DOHH2 (cell line): ENCODE results near the gene GDF10.

Source experiments
- H3F3A ChIP-seq: fragments of 200-600 bp; sonication (generic), shearing (Covaris generic); 2 replicates; pipeline ENCODE4 v1.6.0; 2016; ENCODE audit warnings: antibody characterized with exemption, mild to moderate bottlenecking; ENCODE audit not compliant: control insufficient read depth, insufficient read depth
- H3K27ac ChIP-seq: fragments of 200-600 bp; sonication (generic); 2 replicates; pipeline ENCODE4 v1.5.1; 2014; ENCODE audit warnings: low read depth, mild to moderate bottlenecking, low read length, moderate library complexity
- H3K27me3 ChIP-seq: fragments of 200-600 bp; sonication (generic); 2 replicates; pipeline ENCODE4 v1.6.1; 2014; ENCODE audit warnings: mild to moderate bottlenecking, low read length, mixed read lengths; ENCODE audit not compliant: control insufficient read depth
- H3K36me3 ChIP-seq: fragments of 200-600 bp; sonication (generic); 2 replicates; pipeline ENCODE4 v1.6.1; 2014; ENCODE audit warnings: mild to moderate bottlenecking, low read length, moderate library complexity, mixed read lengths; ENCODE audit not compliant: control insufficient read depth
- H3K4me1 ChIP-seq: fragments of 200-600 bp; sonication (generic); 2 replicates; pipeline ENCODE4 v1.6.1; 2014; ENCODE audit warnings: mild to moderate bottlenecking, low read length, mixed read lengths; ENCODE audit not compliant: control insufficient read depth
- H3K4me2 ChIP-seq: fragments of 200-600 bp; sonication (generic); 2 replicates; pipeline ENCODE4 v1.6.0; 2014; ENCODE audit warnings: mild to moderate bottlenecking, low read length, moderate library complexity
- H3K4me3 ChIP-seq: fragments of 200-600 bp; sonication (generic); 2 replicates; pipeline ENCODE4 v1.5.1; 2014; ENCODE audit warnings: mild to moderate bottlenecking, low read length, mixed read lengths
- H3K79me2 ChIP-seq: fragments of 200-600 bp; sonication (generic); 2 replicates; pipeline ENCODE4 v1.6.1; 2014; ENCODE audit warnings: mild to moderate bottlenecking, low read length, mixed read lengths; ENCODE audit not compliant: control insufficient read depth
- H3K9me2 ChIP-seq: fragments of 200-600 bp; sonication (generic); replicated peaks from 2 replicates; pipeline ENCODE4 v1.6.1; 2014; ENCODE audit warnings: mild to moderate bottlenecking, low read length, mixed read lengths; ENCODE audit not compliant: control insufficient read depth
- H3K9me3 ChIP-seq: fragments of 200-600 bp; sonication (generic); 2 replicates; pipeline ENCODE4 v1.6.1; 2014; ENCODE audit warnings: antibody characterized with exemption, low read length, mixed read lengths; ENCODE audit not compliant: control insufficient read depth, insufficient read depth
- H4K20me1 ChIP-seq: fragments of 200-600 bp; sonication (generic); 2 replicates; pipeline ENCODE4 v1.6.0; 2014; ENCODE audit warnings: low read depth, mild to moderate bottlenecking, antibody characterized with exemption, low read length, moderate library complexity; ENCODE audit not compliant: control insufficient read depth, insufficient read depth
- EZH2phosphoT487 ChIP-seq: fragments of 200-600 bp; sonication (generic); IDR thresholded peaks from 2 replicates; pipeline ENCODE4 v1.6.1; 2017; ENCODE audit warnings: borderline replicate concordance, mild to moderate bottlenecking, antibody characterized with exemption, low read length, moderate library complexity, mixed read lengths
- TF ChIP-seq, protein P1 (sequence below): fragments of 200-600 bp; sonication (generic); IDR thresholded peaks from one replicate; pipeline ENCODE4 v1.5.1; 2014; ENCODE audit warnings: antibody characterized with exemption, mild to moderate bottlenecking, low read depth, low read length; ENCODE audit not compliant: poor library complexity, severe bottlenecking

The GDF10 gene

DNA sequence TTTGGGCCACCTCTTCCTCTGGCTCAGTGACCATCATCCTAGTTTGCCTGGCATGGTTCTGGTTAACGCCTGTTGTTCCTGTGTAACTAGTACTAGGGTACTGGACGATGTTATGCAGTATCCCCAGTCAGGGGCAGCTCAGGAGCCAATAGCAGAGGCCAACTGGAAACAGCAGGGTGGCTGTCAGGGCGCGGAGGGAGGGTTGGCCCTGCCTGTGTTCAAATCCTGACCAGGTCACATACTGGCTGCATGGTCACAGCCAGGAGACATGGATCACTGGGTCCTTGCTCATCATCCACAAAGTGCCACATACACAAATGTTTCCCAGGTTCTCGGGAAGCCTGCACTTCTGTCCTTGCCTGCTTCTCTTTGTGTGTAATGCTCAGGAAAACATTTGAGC lies 35.9 kb downstream of the GDF10 start:
- Histone ChIP-seq H3K36me3 (no peaks in the 10 kb centered on the region), H3K4me3 (no peak overlapping the region), H4K20me1 (no peaks in the 10 kb centered on the region), H3K9me2 (no peaks in the 10 kb centered on the region), H3K79me2 (no peaks in the 10 kb centered on the region), H3K27ac (no peak overlapping the region), H3K4me1 (no peaks in the 10 kb centered on the region), H3K4me2 (no peak overlapping the region), H3K27me3 (no peaks in the 10 kb centered on the region), H3K9me3 (no peaks in the 10 kb centered on the region), H3F3A (no peaks in the 10 kb centered on the region)
- TF ChIP-seq EZH2phosphoT487: no peak
- TF ChIP-seq, protein P1, sequence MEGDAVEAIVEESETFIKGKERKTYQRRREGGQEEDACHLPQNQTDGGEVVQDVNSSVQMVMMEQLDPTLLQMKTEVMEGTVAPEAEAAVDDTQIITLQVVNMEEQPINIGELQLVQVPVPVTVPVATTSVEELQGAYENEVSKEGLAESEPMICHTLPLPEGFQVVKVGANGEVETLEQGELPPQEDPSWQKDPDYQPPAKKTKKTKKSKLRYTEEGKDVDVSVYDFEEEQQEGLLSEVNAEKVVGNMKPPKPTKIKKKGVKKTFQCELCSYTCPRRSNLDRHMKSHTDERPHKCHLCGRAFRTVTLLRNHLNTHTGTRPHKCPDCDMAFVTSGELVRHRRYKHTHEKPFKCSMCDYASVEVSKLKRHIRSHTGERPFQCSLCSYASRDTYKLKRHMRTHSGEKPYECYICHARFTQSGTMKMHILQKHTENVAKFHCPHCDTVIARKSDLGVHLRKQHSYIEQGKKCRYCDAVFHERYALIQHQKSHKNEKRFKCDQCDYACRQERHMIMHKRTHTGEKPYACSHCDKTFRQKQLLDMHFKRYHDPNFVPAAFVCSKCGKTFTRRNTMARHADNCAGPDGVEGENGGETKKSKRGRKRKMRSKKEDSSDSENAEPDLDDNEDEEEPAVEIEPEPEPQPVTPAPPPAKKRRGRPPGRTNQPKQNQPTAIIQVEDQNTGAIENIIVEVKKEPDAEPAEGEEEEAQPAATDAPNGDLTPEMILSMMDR: no peak

DNA sequence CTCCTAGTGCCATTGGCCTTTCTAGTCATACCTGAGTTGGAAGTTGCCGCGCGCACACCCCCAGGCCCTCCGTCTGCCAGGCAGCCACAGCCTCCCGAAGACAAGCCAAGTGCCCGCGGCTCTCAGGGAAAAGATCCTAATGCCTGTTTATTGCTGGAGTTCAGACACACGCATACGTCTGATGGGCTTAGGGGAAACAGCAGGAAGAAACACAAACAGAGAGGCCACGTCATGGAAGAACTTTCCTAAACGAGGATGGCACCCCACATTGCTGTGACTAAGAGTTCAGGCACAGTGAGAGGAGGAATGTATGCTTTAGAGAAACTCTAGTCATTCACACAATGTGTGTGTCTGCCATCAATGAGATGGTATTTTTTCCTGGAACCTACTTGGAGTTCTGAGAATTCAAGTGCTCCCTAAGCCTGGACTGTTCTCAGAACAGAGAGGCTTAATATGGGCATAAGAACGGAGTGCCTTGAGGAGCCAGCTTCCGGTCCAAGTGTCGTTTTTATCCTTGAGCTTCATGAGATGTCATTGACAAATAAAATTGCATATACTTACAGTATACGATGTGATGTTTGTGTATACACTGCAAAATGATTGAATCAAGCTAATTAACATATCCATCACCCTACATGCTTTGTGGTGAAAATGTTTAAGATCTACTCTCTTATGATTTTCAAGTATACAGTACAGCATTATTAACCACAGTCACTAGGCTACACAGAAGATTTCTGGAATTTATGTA lies 36.6 kb downstream of the GDF10 start:
- no peaks in the 10 kb centered on the region for H3K9me3 ChIP-seq
- H3K4me3 ChIP-seq: no peak overlapping the region

DNA sequence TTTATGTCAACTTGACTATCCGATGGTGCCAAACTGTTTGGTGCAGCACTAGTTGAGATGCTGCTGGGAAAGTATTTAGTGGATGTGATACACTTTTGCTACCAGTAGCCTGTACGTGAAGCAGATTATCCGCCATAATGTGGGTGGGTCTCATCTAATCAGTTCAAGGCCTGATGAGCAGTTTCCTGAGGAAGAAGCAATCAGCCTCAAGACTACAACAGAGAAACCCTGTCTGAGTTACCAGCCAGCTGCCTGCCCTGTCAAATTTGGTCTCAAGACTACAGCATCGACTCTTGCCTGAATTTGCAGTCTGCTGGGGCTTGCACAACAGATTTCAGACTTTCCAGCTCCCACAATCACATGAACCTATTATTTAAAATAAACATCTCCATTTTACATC lies 37.3 kb downstream of the GDF10 start:
- no peaks in the 10 kb centered on the region for H3K4me1 ChIP-seq
- TF ChIP-seq, protein P1: no peak
- TF ChIP-seq EZH2phosphoT487: no peak
- no peaks in the 10 kb centered on the region for H4K20me1 ChIP-seq
- no peaks in the 10 kb centered on the region for H3K27me3 ChIP-seq
- no peak overlapping the region for H3K4me2 ChIP-seq
- H3K27ac ChIP-seq: no peak overlapping the region
- H3K9me2 ChIP-seq: no peaks in the 10 kb centered on the region
- H3K9me3 ChIP-seq: no peaks in the 10 kb centered on the region
- H3F3A ChIP-seq: no peaks in the 10 kb centered on the region
- no peaks in the 10 kb centered on the region for H3K79me2 ChIP-seq
- no peaks in the 10 kb centered on the region for H3K36me3 ChIP-seq
- no peak overlapping the region for H3K4me3 ChIP-seq

More for the DNA sequence above, 36.6 kb downstream of the GDF10 start:
- no peaks in the 10 kb centered on the region for H3K36me3 ChIP-seq
- H4K20me1 ChIP-seq: no peaks in the 10 kb centered on the region
- no peak overlapping the region for H3K4me2 ChIP-seq
- no peak for TF ChIP-seq EZH2phosphoT487
- TF ChIP-seq, protein P1: no peak
- no peaks in the 10 kb centered on the region for H3F3A ChIP-seq
- H3K4me1 ChIP-seq: no peaks in the 10 kb centered on the region
- H3K27me3 ChIP-seq: no peaks in the 10 kb centered on the region
- H3K9me2 ChIP-seq: no peaks in the 10 kb centered on the region
- no peak overlapping the region for H3K27ac ChIP-seq
- H3K79me2 ChIP-seq: no peaks in the 10 kb centered on the region
